Activated CD8-positive, alpha-beta memory T cell treated with anti-CD3 and anti-CD28 coated beads, Interleukin-2, amount 50 U/mL, for 48 hours (primary cell): Measurements from ENCODE around the gene JAGN1.
A peak's percentile ranks its signal among the peaks of the same experiment; 100 is the strongest.
"Not testable (repeated sequence)": the region's sequence is repeated elsewhere in the genome, so short reads cannot be mapped to it uniquely, and the experiment has no call there.

Source experiments
- DNase-seq: peaks from one replicate; pipeline ENCODE4 v3.0.0-alpha.2; 2020

Gene JAGN1

GRCh38 chr3:9890249-9891071 is at the start of gene JAGN1:
Gene JAGN1 (plus strand): TSS chr3:9890610. CDS start chr3:9890723, 113 bp downstream.
- DNase-seq, result peak; percentile 96

- DNase-seq, result no peak
Observed at GRCh38 chr3:9841015-9841414, 49.4 kb upstream of the JAGN1 start.

- DNase-seq, result peak; percentile 99
Observed at GRCh38 chr3:9843715-9844438, 46.5 kb upstream of the JAGN1 start, which contains the start of gene RPUSD3. Gene RPUSD3 (minus strand): TSS chr3:9844008. CDS start chr3:9843990, 18 bp downstream.

GRCh38 chr3:9846231-9846630 is 44.2 kb upstream of the JAGN1 start:
- no peak for DNase-seq

- DNase-seq, result no peak
Observed at GRCh38 chr3:9846931-9847488, 43.4 kb upstream of the JAGN1 start.

- DNase-seq, result not testable (repeated sequence)
Observed at GRCh38 chr3:9847870-9848269, 42.5 kb upstream of the JAGN1 start.

GRCh38 chr3:9848860-9849259 is 41.5 kb upstream of the JAGN1 start:
- DNase-seq, result not testable (repeated sequence)

- DNase-seq, result not testable (repeated sequence)
Observed at GRCh38 chr3:9851383-9851782, 39.0 kb upstream of the JAGN1 start.

- DNase-seq, result not testable (repeated sequence)
Observed at GRCh38 chr3:9851926-9852325, 38.5 kb upstream of the JAGN1 start.

- no peak for DNase-seq
Observed at GRCh38 chr3:9852528-9852927, 37.9 kb upstream of the JAGN1 start.

GRCh38 chr3:9854291-9854940 is 36.0 kb upstream of the JAGN1 start:
- not testable (repeated sequence) for DNase-seq

GRCh38 chr3:9855594-9855993 is 34.8 kb upstream of the JAGN1 start:
- DNase-seq, result no peak

GRCh38 chr3:9859530-9860025 is 30.8 kb upstream of the JAGN1 start:
- DNase-seq, result no peak

GRCh38 chr3:9861201-9861600 is 29.2 kb upstream of the JAGN1 start:
- DNase-seq, result no peak

GRCh38 chr3:9861626-9862130 is 28.7 kb upstream of the JAGN1 start:
- DNase-seq, result no peak

- peak; percentile 68 for DNase-seq
Observed at GRCh38 chr3:9862391-9863057, 27.9 kb upstream of the JAGN1 start.

- DNase-seq, result no peak
Observed at GRCh38 chr3:9863058-9863772, 27.2 kb upstream of the JAGN1 start.

- no peak for DNase-seq
Observed at GRCh38 chr3:9864200-9864927, 26.0 kb upstream of the JAGN1 start.

GRCh38 chr3:9865125-9865637 is 25.2 kb upstream of the JAGN1 start:
- not testable (repeated sequence) for DNase-seq

- no peak for DNase-seq
Observed at GRCh38 chr3:9866639-9867038, 23.8 kb upstream of the JAGN1 start.
